Endothelial cell of umbilical vein (primary cell): ENCODE measurements around the gene ZDHHC7.

ENCODE experiments used
- CTCF ChIP-seq, 2 donors: IDR thresholded peaks; 1 replicate in 1 of 2; 2 replicates in 1 of 2; pipeline ENCODE4 v1.5.1; 2011; ENCODE audit warnings: low read length in 2 of 2, mild to moderate bottlenecking in 2 of 2, moderate library complexity in 2 of 2, control low read depth in 1 of 2, inconsistent platforms in 1 of 2, low read depth in 1 of 2; ENCODE audit not compliant: insufficient read depth in 1 of 2; ENCODE audit errors: extremely low read depth in 1 of 2
- EZH2 ChIP-seq: IDR thresholded peaks from 2 replicates; pipeline ENCODE4 v1.6.1; 2012; ENCODE audit warnings: borderline replicate concordance, low read depth, mild to moderate bottlenecking, moderate library complexity, low read length, inconsistent platforms; ENCODE audit not compliant: severe bottlenecking
- JUN ChIP-seq: IDR thresholded peaks from 2 replicates; pipeline ENCODE4 v1.6.1; 2011; ENCODE audit warnings: borderline replicate concordance, low read depth; ENCODE audit not compliant: insufficient read length, insufficient read depth
- POLR2A ChIP-seq: IDR thresholded peaks from 2 replicates; pipeline ENCODE4 v1.6.1; 2012; ENCODE audit warnings: low read depth, mild to moderate bottlenecking, control low read depth, low read length
- POLR2AphosphoS5 ChIP-seq: IDR thresholded peaks from 2 replicates; pipeline ENCODE4 v1.6.1; 2012; ENCODE audit warnings: low read depth, mild to moderate bottlenecking, control low read depth, low read length, moderate library complexity; ENCODE audit not compliant: insufficient read depth
- TF ChIP-seq, protein P1 (sequence below): IDR thresholded peaks from 2 replicates; pipeline ENCODE4 v1.6.1; 2011; ENCODE audit not compliant: insufficient read depth, insufficient read length

- TF ChIP-seq CTCF (IDR thresholded peaks at IDR 0.05; ENCODE audit: extremely low read depth in 1 of 2, insufficient read depth in 1 of 2, low read depth in 1 of 2, low read length in 2 of 2) (no peak), JUN (no peak), EZH2 (no peak), POLR2A (no peak), POLR2AphosphoS5 (no peak)
- TF ChIP-seq, protein P1, sequence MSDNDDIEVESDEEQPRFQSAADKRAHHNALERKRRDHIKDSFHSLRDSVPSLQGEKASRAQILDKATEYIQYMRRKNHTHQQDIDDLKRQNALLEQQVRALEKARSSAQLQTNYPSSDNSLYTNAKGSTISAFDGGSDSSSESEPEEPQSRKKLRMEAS, result no peak
Measured at GRCh38 chr16:84957792-84958191, 53.5 kb downstream of the ZDHHC7 start.
